GM12892 (cell line): ENCODE results near the gene TDRD12.

Source experiments
- POLR2A ChIP-seq: IDR thresholded peaks from 2 replicates; pipeline ENCODE4 v1.6.1; 2011; ENCODE audit warnings: low read depth, low read length, control low read depth
- POLR2AphosphoS5 ChIP-seq: IDR thresholded peaks from 2 replicates; pipeline ENCODE4 v1.6.1; 2011; ENCODE audit warnings: low read depth, low read length, control low read depth

- TF ChIP-seq POLR2A (no peak), POLR2AphosphoS5 (no peak)
These were observed 46.0 kb upstream of the TDRD12 start for GRCh38 chr19:32673573-32673972.
